OCI-LY3 (cell line): ENCODE results near the gene NR2C2AP.

Experiments
- H2AFZ ChIP-seq: fragments of 200-600, 300-600 bp; shearing (Covaris generic); 2 replicates; pipeline ENCODE4 v1.6.0; 2014; ENCODE audit warnings: antibody characterized with exemption, low read depth, low read length
- H3K27ac ChIP-seq: fragments of 200-600, 300-600 bp; sonication (generic); 2 replicates; pipeline ENCODE4 v1.5.1; 2014; ENCODE audit warnings: mild to moderate bottlenecking, low read length, moderate library complexity, mixed read lengths
- H3K27me3 ChIP-seq: fragments of 200-600, 300-600 bp; sonication (generic); 2 replicates; pipeline ENCODE4 v1.6.1; 2014; ENCODE audit warnings: low read depth, low read length, mixed read lengths
- H3K36me3 ChIP-seq: fragments of 200-600, 300-600 bp; sonication (generic); replicated peaks from 2 replicates; pipeline ENCODE3; 2014; ENCODE audit warnings: low read depth, low read length, mixed read lengths
- H3K4me1 ChIP-seq: fragments of 300-600, 200-600 bp; sonication (generic); 2 replicates; pipeline ENCODE4 v1.6.1; 2014; ENCODE audit warnings: low read length, mixed read lengths
- H3K4me2 ChIP-seq: fragments of 200-600, 300-600 bp; sonication (generic); 2 replicates; pipeline ENCODE4 v1.6.1; 2014; ENCODE audit warnings: low read length, mixed read lengths
- H3K4me3 ChIP-seq: fragments of 300-600, 200-600 bp; sonication (generic); 2 replicates; pipeline ENCODE4 v1.5.1; 2014; ENCODE audit warnings: antibody characterized with exemption, mild to moderate bottlenecking, low read length, moderate library complexity
- H3K79me2 ChIP-seq: fragments of 300-600, 200-600 bp; shearing (Covaris generic); 2 replicates; pipeline ENCODE4 v1.6.1; 2014; ENCODE audit warnings: mild to moderate bottlenecking, low read length, mixed read lengths
- H3K9ac ChIP-seq: fragments of 300-600, 200-600 bp; shearing (Covaris generic); 2 replicates; pipeline ENCODE4 v1.6.0; 2014; ENCODE audit warnings: mild to moderate bottlenecking, low read length, moderate library complexity
- H3K9me3 ChIP-seq: fragments of 200-600, 300-600 bp; shearing (Covaris generic); 2 replicates; pipeline ENCODE4 v1.6.1; 2014; ENCODE audit warnings: low read length, mixed read lengths; ENCODE audit not compliant: insufficient read depth
- H4K20me1 ChIP-seq: fragments of 200-600, 300-600 bp; sonication (generic); 2 replicates; pipeline ENCODE4 v1.6.1; 2016; ENCODE audit warnings: low read length, mixed read lengths; ENCODE audit not compliant: insufficient read depth
- EZH2phosphoT487 ChIP-seq: fragments of 200-600 bp; shearing (Covaris generic); IDR thresholded peaks from 2 replicates; pipeline ENCODE4 v1.6.1; 2018; ENCODE audit warnings: antibody characterized with exemption, mixed run types, low read depth
- TF ChIP-seq, protein P1 (sequence below): fragments of 200-600, 300-600 bp; sonication (generic); IDR thresholded peaks from 2 replicates; pipeline ENCODE4 v1.5.1; 2014; ENCODE audit warnings: antibody characterized with exemption, low read length, low read depth

Gene NR2C2AP

DNA sequence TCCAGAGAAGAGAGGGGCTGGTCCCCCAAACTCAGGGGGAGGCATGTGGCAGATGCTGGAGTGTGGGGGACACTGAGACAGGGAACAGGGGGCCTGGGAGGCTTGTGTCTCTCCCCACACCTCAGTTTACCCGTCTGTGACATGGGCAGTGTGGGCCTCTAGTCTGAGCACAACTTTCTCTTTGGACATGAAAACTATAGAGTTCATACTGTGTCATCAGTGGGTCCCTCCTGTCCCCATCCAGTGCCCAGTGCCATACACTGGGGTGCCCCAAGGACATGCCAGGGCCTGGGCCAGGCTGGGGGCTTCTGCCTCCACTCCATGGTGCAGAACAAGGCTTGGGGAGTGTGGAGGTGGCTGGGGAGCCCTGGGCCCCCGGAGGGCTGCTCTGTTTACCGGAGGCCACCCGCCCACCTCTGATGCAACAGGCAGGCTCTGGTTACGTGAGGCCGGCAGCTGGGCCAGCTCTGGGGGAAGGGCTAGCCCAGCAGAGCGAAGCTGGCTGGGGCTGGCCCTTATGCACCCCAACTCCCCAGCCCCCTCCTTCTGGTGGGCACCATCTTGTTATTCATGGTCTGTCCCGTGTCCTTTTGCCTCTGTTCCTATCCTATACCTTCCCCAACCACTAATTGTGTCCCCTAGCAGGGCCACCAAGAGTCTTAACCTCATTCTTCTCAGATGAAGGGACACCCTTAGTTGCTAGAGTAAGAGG, 31.2 kb downstream of the NR2C2AP start:
- peak overlapping the region; percentile 35 for H3K4me2 ChIP-seq
- peaks cover 51% of the 10 kb centered on the region for H3K4me1 ChIP-seq
- H3K79me2 ChIP-seq, result no peaks in the 10 kb centered on the region
- TF ChIP-seq, protein P1, sequence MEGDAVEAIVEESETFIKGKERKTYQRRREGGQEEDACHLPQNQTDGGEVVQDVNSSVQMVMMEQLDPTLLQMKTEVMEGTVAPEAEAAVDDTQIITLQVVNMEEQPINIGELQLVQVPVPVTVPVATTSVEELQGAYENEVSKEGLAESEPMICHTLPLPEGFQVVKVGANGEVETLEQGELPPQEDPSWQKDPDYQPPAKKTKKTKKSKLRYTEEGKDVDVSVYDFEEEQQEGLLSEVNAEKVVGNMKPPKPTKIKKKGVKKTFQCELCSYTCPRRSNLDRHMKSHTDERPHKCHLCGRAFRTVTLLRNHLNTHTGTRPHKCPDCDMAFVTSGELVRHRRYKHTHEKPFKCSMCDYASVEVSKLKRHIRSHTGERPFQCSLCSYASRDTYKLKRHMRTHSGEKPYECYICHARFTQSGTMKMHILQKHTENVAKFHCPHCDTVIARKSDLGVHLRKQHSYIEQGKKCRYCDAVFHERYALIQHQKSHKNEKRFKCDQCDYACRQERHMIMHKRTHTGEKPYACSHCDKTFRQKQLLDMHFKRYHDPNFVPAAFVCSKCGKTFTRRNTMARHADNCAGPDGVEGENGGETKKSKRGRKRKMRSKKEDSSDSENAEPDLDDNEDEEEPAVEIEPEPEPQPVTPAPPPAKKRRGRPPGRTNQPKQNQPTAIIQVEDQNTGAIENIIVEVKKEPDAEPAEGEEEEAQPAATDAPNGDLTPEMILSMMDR, result no peak
- TF ChIP-seq EZH2phosphoT487, result no peak
- 0 out of 2 replicates have a peak, but pooled peaks cover 3% of the 10 kb centered on the region for H4K20me1 ChIP-seq
- H3K27me3 ChIP-seq, result no peaks in the 10 kb centered on the region
- no peak overlapping the region for H3K4me3 ChIP-seq
- no peak overlapping the region for H3K27ac ChIP-seq
- no peak overlapping the region for H2AFZ ChIP-seq
- H3K9me3 ChIP-seq, result no peaks in the 10 kb centered on the region
- no peak overlapping the region for H3K9ac ChIP-seq
- H3K36me3 ChIP-seq, result no peaks in the 10 kb centered on the region

DNA sequence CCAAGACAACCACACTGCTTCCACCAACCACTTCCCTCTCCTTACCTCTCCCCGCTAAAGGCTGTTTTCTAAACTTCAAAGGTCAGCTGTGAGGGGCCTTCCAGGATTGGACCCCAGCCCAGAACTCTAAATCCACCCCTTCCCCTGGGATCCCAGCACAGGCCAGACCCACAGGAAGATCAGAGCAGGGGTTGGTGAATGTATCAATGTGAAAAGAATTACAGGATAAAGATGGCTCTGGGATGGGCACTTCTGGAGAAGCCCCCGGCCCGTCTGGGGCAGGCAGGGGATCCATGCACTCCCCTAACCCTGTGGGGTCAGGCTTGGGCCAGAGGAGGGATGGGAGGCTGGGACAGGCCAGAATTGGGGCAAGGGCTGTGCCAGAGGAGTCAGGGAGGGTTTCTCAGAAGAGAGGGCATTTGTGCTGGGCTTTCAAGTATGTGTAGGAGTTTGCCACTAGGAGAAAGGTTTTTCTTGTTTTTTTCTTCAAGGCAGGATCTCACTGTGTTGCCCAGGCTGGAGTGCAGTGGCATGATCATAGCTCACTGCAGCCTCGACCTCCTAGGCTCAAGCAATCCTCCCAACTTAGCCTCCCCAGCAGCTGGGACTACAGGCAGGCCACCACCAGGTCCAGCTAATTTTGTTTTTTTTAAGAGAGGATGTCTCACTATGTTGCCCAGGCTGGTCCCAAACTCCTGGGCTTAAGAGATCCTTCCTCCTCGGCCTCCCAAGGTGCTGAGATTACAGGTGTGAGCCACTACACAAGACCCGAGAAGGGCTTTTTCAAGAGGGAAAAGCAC, 32.1 kb downstream of the NR2C2AP start:
- H3K9ac ChIP-seq, result no peak overlapping the region
- peaks cover 3% of the 10 kb centered on the region; the same call in 1 of the 2 replicates for H4K20me1 ChIP-seq
- no peaks in the 10 kb centered on the region for H3K27me3 ChIP-seq
- H3K4me1 ChIP-seq, result peaks cover 51% of the 10 kb centered on the region
- TF ChIP-seq EZH2phosphoT487, result no peak
- TF ChIP-seq, protein P1, result no peak
- no peaks in the 10 kb centered on the region for H3K9me3 ChIP-seq
- no peaks in the 10 kb centered on the region for H3K36me3 ChIP-seq
- no peak overlapping the region for H3K27ac ChIP-seq
- H2AFZ ChIP-seq, result no peak overlapping the region
- no peak overlapping the region; the same call in 1 of the 2 replicates for H3K4me2 ChIP-seq
- no peaks in the 10 kb centered on the region; the same call in 1 of the 2 replicates for H3K79me2 ChIP-seq
- no peak overlapping the region for H3K4me3 ChIP-seq

DNA sequence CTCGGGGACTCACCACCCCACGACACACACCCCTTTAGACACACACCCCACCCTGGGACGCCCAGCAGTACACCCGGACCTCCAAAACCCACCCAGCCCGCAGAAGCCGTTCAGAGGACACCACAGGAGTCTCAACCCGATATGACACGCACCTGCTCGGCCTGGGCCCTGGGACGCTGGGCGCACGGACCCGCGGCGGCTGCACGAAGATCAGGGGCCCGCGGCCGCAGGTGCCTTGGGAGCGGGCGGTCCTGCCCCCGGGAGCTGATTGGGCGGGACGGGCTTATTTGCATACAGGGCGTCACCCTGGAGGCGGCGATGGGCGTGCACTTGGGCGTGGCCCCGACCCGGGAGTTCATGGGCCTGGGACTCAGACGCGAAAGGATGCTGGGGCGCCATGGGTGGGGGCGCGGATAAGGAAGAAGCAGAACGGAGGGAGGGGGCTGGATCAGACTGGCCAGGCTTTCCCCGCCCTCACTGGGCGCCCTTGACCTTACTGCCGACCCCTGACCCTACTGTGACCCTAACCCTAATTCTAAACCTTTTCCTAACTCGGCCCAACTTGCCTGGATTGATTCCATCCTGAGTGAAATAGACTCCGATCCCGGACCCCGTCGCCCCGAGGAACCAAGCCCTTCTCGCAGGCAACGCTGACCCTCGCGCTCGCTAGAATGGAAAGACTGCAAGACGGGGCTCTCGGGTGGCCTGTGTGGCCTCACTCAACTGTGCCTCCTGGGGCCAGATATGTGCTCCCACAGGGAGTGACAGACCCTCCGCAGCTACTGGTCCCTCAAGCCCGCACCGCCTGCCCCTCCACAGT, 33.0 kb downstream of the NR2C2AP start, which contains the start of gene MEF2B:
Gene MEF2B (minus strand): TSS at position 211 of the 820 bp plus-strand sequence. CDS start 19,528 bp downstream, outside the sequence.
- Histone ChIP-seq H3K27ac (no peak within 1 kb of the TSS), H3K4me3 (peak within 1 kb of the TSS; percentile 86), H3K27me3 (no peaks in the 10 kb centered on the region), H3K4me2 (peak within 1 kb of the TSS; percentile 82), H3K79me2 (no peaks in the 10 kb centered on the region; the same call in 1 of the 2 replicates), H3K9ac (peak within 1 kb of the TSS; percentile 79), H3K36me3 (no peaks in the 10 kb centered on the region), H3K9me3 (no peaks in the 10 kb centered on the region), H2AFZ (no peak within 1 kb of the TSS), H3K4me1 (peaks cover 51% of the 10 kb centered on the region), H4K20me1 (peaks cover 3% of the 10 kb centered on the region; the same call in 1 of the 2 replicates)
- TF ChIP-seq, protein P1, result no peak
- no peak for TF ChIP-seq EZH2phosphoT487
